ENCODE measurements around the gene PBRM1. TPM values are rescaled to one million over a fixed set of nuclear protein-coding genes. Genes with fewer than 3 reads are reported as not detected.
A peak's percentile ranks its signal among the peaks of the same experiment; 100 is the strongest.

PBRM1 gene
- total RNA-seq, 1 donor: 100 TPM

- peaks cover 45% of the 10 kb centered on the region for H3K79me2 ChIP-seq (ENCODE audit: insufficient read depth, low read length)
- H3K9me3 ChIP-seq (ENCODE audit: low read depth, low read length): no peaks in the 10 kb centered on the region
- H2AFZ ChIP-seq (ENCODE audit: low read length): no peak overlapping the region
- H3K4me3 ChIP-seq (ENCODE audit: insufficient read depth, low read length): no peak overlapping the region
- no peak overlapping the region for H3K27ac ChIP-seq (ENCODE audit: low read depth, low read length)
- no peaks in the 10 kb centered on the region for H3K27me3 ChIP-seq (ENCODE audit: insufficient read depth, low read length)
- no peak for DNase-seq (ENCODE audit: insufficient read length, low spot score, missing footprints)
- TF ChIP-seq CTCF (IDR thresholded peaks at IDR 0.05; ENCODE audit: extremely low read depth, low read depth, low read length): no peak
- H4K20me1 ChIP-seq (ENCODE audit: insufficient read depth, low read length): peaks cover 7% of the 10 kb centered on the region
- H3K36me3 ChIP-seq (ENCODE audit: insufficient read depth, low read length): peaks cover 48% of the 10 kb centered on the region
- no peak overlapping the region for H3K4me2 ChIP-seq (ENCODE audit: insufficient read depth, low read length)
- H3K4me1 ChIP-seq (ENCODE audit: insufficient read depth, low read length): peaks cover 12% of the 10 kb centered on the region
Measured at GRCh38 chr3:52544937-52545336, 140.8 kb downstream of the PBRM1 start.

- H3K4me1 ChIP-seq (ENCODE audit: insufficient read depth, low read length): peaks cover 31% of the 10 kb centered on the region
- no peaks in the 10 kb centered on the region for H3K9me3 ChIP-seq (ENCODE audit: low read depth, low read length)
- DNase-seq (ENCODE audit: insufficient read length, low spot score, missing footprints): no peak
- no peak overlapping the region for H3K4me3 ChIP-seq (ENCODE audit: insufficient read depth, low read length)
- no peak for TF ChIP-seq CTCF (IDR thresholded peaks at IDR 0.05; ENCODE audit: extremely low read depth, low read depth, low read length)
- H3K36me3 ChIP-seq (ENCODE audit: insufficient read depth, low read length): peaks cover 32% of the 10 kb centered on the region
- H3K27me3 ChIP-seq (ENCODE audit: insufficient read depth, low read length): no peaks in the 10 kb centered on the region
- peaks cover 72% of the 10 kb centered on the region for H3K79me2 ChIP-seq (ENCODE audit: insufficient read depth, low read length)
- peaks cover 33% of the 10 kb centered on the region for H4K20me1 ChIP-seq (ENCODE audit: insufficient read depth, low read length)
- no peak overlapping the region for H2AFZ ChIP-seq (ENCODE audit: low read length)
- no peak overlapping the region for H3K27ac ChIP-seq (ENCODE audit: low read depth, low read length)
- no peak overlapping the region for H3K4me2 ChIP-seq (ENCODE audit: insufficient read depth, low read length)
Measured at GRCh38 chr3:52541050-52541449, 144.7 kb downstream of the PBRM1 start.

- Histone ChIP-seq H3K36me3 (ENCODE audit: insufficient read depth, low read length) (peaks cover 22% of the 10 kb centered on the region), H4K20me1 (ENCODE audit: insufficient read depth, low read length) (peaks cover 33% of the 10 kb centered on the region), H2AFZ (ENCODE audit: low read length) (no peak overlapping the region), H3K9me3 (ENCODE audit: low read depth, low read length) (no peaks in the 10 kb centered on the region), H3K4me3 (ENCODE audit: insufficient read depth, low read length) (peak overlapping the region; percentile 32), H3K79me2 (ENCODE audit: insufficient read depth, low read length) (peaks cover 63% of the 10 kb centered on the region), H3K27ac (ENCODE audit: low read depth, low read length) (no peak overlapping the region), H3K27me3 (ENCODE audit: insufficient read depth, low read length) (no peaks in the 10 kb centered on the region), H3K4me2 (ENCODE audit: insufficient read depth, low read length) (peak overlapping the region; percentile 62), H3K4me1 (ENCODE audit: insufficient read depth, low read length) (peaks cover 39% of the 10 kb centered on the region)
- no peak for DNase-seq (ENCODE audit: insufficient read length, low spot score, missing footprints)
- no peak for TF ChIP-seq CTCF (IDR thresholded peaks at IDR 0.05; ENCODE audit: extremely low read depth, low read depth, low read length)
Measured at GRCh38 chr3:52539010-52539653, 146.6 kb downstream of the PBRM1 start.

- TF ChIP-seq CTCF (IDR thresholded peaks at IDR 0.05; ENCODE audit: extremely low read depth, low read depth, low read length): no peak
- DNase-seq (ENCODE audit: insufficient read length, low spot score, missing footprints): no peak
- peak overlapping the region; percentile 95 for H3K4me3 ChIP-seq (ENCODE audit: insufficient read depth, low read length)
- peak overlapping the region; percentile 96 for H3K4me2 ChIP-seq (ENCODE audit: insufficient read depth, low read length)
- peaks cover 33% of the 10 kb centered on the region for H4K20me1 ChIP-seq (ENCODE audit: insufficient read depth, low read length)
- H3K27ac ChIP-seq (ENCODE audit: low read depth, low read length): peak overlapping the region; percentile 90
- peaks cover 22% of the 10 kb centered on the region for H3K36me3 ChIP-seq (ENCODE audit: insufficient read depth, low read length)
- H3K27me3 ChIP-seq (ENCODE audit: insufficient read depth, low read length): no peaks in the 10 kb centered on the region
- H2AFZ ChIP-seq (ENCODE audit: low read length): no peak overlapping the region
- no peaks in the 10 kb centered on the region for H3K9me3 ChIP-seq (ENCODE audit: low read depth, low read length)
- H3K4me1 ChIP-seq (ENCODE audit: insufficient read depth, low read length): peaks cover 41% of the 10 kb centered on the region
- peaks cover 62% of the 10 kb centered on the region for H3K79me2 ChIP-seq (ENCODE audit: insufficient read depth, low read length)
Measured at GRCh38 chr3:52537726-52538421, 147.8 kb downstream of the PBRM1 start.

Measured in osteoblast (primary cell).